Activated naive CD4-positive, alpha-beta T cell treated with anti-CD3 and anti-CD28 coated beads, Interleukin-2, amount 10 ng/mL, durations not matched to agents 7 days and 5 days (primary cell): ENCODE measurements around the gene MYO10.
"Not testable (repeated sequence)": the region's sequence is repeated elsewhere in the genome, so short reads cannot be mapped to it uniquely, and the experiment has no call there.

Experiments used
- CTCF ChIA-PET: fragments of 350-600 bp; sonication (Branson Sonifier 250); formaldehyde crosslinking; loops from one replicate; lab custom pipeline; 2021; ENCODE audit warnings: antibody characterized with exemption; lab: Charles Lee
- DNase-seq: peaks from one replicate; pipeline ENCODE4 v3.0.0-alpha.2; 2020
- H3K27ac Mint-ChIP-seq: one replicate; pipeline ENCODE4 v1.8.0; 2021; ENCODE audit warnings: mild to moderate bottlenecking, moderate library complexity, mixed read lengths
- H3K27me3 Mint-ChIP-seq: one replicate; pipeline ENCODE4 v1.8.0; 2021; ENCODE audit warnings: mild to moderate bottlenecking, mixed read lengths
- H3K36me3 Mint-ChIP-seq: one replicate; pipeline ENCODE4 v1.8.0; 2021; ENCODE audit warnings: mixed read lengths
- H3K4me1 Mint-ChIP-seq: one replicate; pipeline ENCODE4 v1.8.0; 2021; ENCODE audit warnings: mixed read lengths
- H3K4me3 Mint-ChIP-seq: one replicate; pipeline ENCODE4 v1.8.0; 2021; ENCODE audit warnings: mild to moderate bottlenecking, moderate library complexity, mixed read lengths
- H3K9me3 Mint-ChIP-seq: one replicate; pipeline ENCODE4 v1.8.0; 2021; ENCODE audit warnings: mixed read lengths

The MYO10 gene

DNA sequence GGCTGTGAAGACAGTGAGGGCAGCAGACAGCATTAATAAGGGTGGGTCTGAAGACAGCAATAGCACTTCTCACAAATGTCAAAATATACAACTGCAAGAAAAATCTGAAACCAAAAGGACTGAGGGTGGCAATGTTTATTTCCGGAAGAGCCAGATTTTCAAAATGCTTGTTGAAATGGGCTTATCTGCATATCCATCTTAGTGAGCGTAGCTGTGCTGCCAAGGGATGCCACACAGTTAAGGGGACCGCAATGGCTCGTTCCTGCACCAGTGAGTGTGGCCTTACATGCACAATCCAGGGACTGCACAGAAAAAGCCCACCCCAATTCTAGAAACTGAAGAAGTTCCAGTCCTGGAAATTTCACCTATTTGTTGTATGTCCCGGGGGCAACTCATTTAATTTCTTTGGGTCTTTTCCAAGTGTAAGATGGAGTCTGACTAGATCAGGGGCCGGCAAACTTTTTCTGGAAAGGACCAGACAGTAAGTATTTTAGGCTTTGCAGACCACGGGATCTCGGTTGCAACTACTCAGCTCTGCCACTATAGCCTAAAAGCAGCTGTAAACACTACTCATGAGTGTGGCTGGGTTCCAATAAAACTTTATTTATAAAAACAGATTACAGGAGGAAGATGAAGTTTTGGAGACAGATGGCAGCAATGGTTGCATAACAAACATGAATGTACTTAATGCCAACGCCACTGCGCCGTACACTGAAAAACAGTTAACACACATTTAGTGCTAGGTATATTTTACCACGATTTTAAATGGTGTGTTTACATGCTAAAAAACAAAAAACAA lies 154.1 kb downstream of the MYO10 start:
- H3K36me3 Mint-ChIP-seq: no peaks in the 10 kb centered on the region
- no peak for DNase-seq
- H3K4me1 Mint-ChIP-seq: no peaks in the 10 kb centered on the region
- H3K9me3 Mint-ChIP-seq: no peaks in the 10 kb centered on the region
- H3K27ac Mint-ChIP-seq: no peak overlapping the region
- no peak overlapping the region for H3K4me3 Mint-ChIP-seq
- CTCF ChIA-PET: interaction anchor here (1.4 kb wide), 1 partner anchor 408 kb away, joined by 3 read pairs; no protein-coding TSS in a partner anchor
- H3K27me3 Mint-ChIP-seq: no peaks in the 10 kb centered on the region

DNA sequence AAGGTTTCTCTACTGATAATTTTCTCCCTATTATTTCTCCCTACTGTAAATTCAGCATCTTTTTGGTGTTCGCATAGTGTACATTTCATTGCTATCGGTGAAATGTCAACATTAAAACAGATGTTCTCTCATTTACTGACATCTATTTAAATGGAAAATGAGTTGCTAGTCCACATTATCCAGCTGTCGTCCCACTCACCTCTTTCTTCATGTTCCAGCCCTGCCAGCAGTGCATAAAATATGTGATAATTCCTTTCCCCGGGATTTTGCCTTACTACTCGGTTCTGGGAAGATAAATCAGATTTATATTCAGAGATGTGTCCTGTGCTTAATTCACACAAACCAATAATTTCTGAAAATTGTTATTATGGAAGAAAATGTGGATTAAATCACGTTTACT lies 155.8 kb downstream of the MYO10 start:
- Mint-ChIP-seq H3K36me3 (no peaks in the 10 kb centered on the region), H3K4me3 (no peak overlapping the region), H3K27me3 (no peaks in the 10 kb centered on the region), H3K9me3 (no peaks in the 10 kb centered on the region), H3K27ac (no peak overlapping the region), H3K4me1 (no peaks in the 10 kb centered on the region)
- CTCF ChIA-PET: interaction anchor here (1.1 kb wide), 1 partner anchor 90 kb away, joined by 3 read pairs; no protein-coding TSS in a partner anchor
- DNase-seq: no peak

DNA sequence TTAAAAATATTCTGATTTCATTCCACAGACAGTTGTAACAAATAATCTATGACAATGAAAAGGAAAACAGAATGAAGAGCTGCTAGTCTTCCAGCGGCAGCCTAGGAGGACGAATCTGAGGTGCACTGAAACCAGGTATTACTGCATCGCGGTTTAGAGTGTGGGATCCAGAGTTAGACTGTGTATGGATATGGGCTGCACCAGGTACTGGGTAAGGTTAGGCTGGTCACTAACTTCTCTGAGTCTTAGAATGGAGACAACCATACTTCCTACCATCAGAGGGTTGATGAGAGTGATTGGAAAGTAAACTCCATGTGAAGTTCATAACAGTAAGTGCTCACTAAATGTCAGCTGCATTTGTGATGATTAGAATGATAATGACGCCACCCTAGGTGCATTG lies 158.7 kb downstream of the MYO10 start:
- Mint-ChIP-seq H3K27ac (no peak overlapping the region), H3K4me1 (no peaks in the 10 kb centered on the region), H3K4me3 (no peak overlapping the region), H3K9me3 (no peaks in the 10 kb centered on the region), H3K27me3 (no peaks in the 10 kb centered on the region), H3K36me3 (no peaks in the 10 kb centered on the region)
- CTCF ChIA-PET: no interaction called here
- DNase-seq: no peak

DNA sequence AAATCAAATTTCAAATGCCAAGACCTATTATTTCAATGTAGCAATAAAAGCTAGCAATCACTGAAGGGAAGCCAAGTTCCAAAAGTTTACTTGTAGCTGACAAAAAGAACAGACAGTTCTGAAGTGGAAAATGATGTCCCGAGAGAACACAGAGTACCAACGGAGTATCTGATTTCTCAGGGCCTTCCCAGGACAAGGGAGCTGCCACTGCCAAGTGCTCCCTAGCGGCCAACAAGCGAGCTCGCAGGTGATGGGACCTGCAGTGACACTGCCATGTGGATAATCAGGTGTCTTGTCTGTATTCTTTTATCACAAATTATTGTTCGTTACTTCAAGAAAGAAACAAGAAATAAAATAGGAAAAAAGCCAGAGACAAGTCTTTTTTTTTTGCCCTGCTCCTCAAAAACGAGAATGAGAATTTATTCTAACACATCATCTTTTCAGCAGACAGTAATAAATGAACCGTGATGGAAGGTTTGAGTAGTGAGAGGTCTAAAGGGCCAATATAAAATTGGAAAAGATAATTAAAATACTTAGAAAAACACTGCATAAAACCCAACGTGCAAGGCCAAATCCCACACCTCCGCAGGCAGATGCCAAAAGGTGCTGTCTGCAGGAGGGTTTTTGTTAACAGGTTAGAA lies 159.4 kb downstream of the MYO10 start:
- CTCF ChIA-PET: interaction anchor here (0.7 kb wide), 1 partner anchor 375 kb away, joined by 4 read pairs; no protein-coding TSS in a partner anchor
- no peaks in the 10 kb centered on the region for H3K36me3 Mint-ChIP-seq
- H3K4me3 Mint-ChIP-seq: no peak overlapping the region
- H3K9me3 Mint-ChIP-seq: no peaks in the 10 kb centered on the region
- H3K27ac Mint-ChIP-seq: no peak overlapping the region
- H3K27me3 Mint-ChIP-seq: no peaks in the 10 kb centered on the region
- DNase-seq: no peak
- H3K4me1 Mint-ChIP-seq: no peaks in the 10 kb centered on the region

DNA sequence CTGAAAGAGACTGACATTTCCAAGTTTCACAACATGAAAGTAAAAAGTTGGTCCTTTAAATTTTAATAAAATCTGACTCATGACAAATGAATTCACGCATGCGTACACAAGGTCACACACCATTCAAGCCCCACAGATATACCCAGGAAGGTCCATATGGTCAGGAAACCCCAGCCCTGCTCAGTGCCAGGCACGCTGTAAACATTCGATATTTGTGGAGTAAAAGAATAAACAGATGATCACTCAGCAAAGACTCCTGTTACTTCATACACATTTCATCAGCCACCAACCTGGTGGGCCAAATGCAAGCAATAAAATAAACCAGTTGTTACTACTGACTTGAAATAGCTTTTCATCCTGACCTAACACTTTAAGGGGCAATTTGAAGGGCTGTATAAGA lies 161.3 kb downstream of the MYO10 start:
- no peaks in the 10 kb centered on the region for H3K9me3 Mint-ChIP-seq
- H3K27me3 Mint-ChIP-seq: no peaks in the 10 kb centered on the region
- CTCF ChIA-PET: no interaction called here
- no peak overlapping the region for H3K27ac Mint-ChIP-seq
- DNase-seq: no peak
- H3K4me1 Mint-ChIP-seq: no peaks in the 10 kb centered on the region
- no peak overlapping the region for H3K4me3 Mint-ChIP-seq
- H3K36me3 Mint-ChIP-seq: no peaks in the 10 kb centered on the region

DNA sequence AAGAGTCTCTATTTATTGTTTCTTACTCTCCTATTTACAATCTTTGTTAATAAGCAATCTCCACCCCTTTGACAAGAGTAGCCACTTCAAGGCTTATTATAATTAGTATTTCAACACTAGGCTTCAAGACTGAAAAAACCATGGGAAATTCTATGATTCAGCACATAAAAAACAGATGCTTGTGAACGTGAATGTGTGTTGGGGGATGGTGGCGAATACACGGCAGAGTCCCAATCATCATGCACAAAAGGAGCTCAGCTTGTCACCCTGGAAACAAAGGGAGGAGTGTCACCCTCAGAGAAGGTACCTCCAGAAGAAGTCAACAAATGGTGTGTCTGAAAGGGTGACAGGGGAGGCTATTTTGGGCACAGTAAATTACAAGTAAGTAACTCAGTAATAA lies 162.1 kb downstream of the MYO10 start:
- CTCF ChIA-PET: interaction anchor here (0.7 kb wide), 1 partner anchor 277 kb away, joined by 3 read pairs; no protein-coding TSS in a partner anchor
- DNase-seq: no peak
- Mint-ChIP-seq H3K36me3 (no peaks in the 10 kb centered on the region), H3K9me3 (no peaks in the 10 kb centered on the region), H3K4me1 (no peaks in the 10 kb centered on the region), H3K27ac (no peak overlapping the region), H3K4me3 (no peak overlapping the region), H3K27me3 (no peaks in the 10 kb centered on the region)

DNA sequence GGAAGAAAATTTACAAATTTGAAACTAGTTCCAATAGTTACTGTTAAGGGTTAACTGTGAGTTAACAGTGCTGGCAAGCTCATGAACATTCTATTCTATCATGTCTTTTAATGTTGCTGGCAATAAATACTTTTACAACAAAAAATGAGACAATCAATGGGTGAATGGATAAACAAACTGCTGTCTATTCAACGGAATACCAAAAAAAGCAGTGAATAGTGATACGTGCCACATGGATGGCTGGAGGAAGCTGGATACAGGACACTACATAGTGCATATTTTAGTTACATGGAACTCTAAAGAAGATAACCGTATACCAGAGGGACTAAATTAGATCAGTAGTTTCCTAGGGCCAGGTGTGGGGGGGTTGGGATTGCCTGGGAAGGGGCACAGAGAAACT lies 163.5 kb downstream of the MYO10 start:
- no peak overlapping the region for H3K4me3 Mint-ChIP-seq
- no peaks in the 10 kb centered on the region for H3K4me1 Mint-ChIP-seq
- H3K27me3 Mint-ChIP-seq: no peaks in the 10 kb centered on the region
- no peaks in the 10 kb centered on the region for H3K36me3 Mint-ChIP-seq
- no peak overlapping the region for H3K27ac Mint-ChIP-seq
- H3K9me3 Mint-ChIP-seq: no peaks in the 10 kb centered on the region
- CTCF ChIA-PET: interaction anchor here (1.0 kb wide), 1 partner anchor 223 kb away, joined by 3 read pairs; no protein-coding TSS in a partner anchor
- DNase-seq: no peak

DNA sequence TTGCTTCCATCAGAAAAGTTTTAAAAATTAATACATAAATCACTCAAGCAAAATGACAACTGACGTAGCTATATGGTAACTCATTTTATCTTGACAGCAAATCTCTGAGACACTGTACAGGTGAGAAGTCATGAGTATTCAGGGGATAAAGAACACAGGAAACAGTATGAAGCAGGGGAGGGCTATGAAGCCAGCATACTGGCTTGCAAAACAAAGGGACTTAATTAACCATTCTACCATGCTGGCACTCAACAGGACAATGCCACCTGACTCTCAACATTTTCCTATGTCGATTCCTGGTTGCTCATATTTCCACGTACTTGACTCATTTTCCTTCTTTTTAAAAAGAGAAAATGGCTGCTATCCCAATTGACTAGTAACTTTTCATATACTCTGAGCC lies 167.9 kb downstream of the MYO10 start:
- H3K9me3 Mint-ChIP-seq: no peaks in the 10 kb centered on the region
- no peak overlapping the region for H3K4me3 Mint-ChIP-seq
- no peak overlapping the region for H3K27ac Mint-ChIP-seq
- no peaks in the 10 kb centered on the region for H3K4me1 Mint-ChIP-seq
- no peak for DNase-seq
- CTCF ChIA-PET: no interaction called here
- H3K27me3 Mint-ChIP-seq: peaks cover 4% of the 10 kb centered on the region
- no peaks in the 10 kb centered on the region for H3K36me3 Mint-ChIP-seq

DNA sequence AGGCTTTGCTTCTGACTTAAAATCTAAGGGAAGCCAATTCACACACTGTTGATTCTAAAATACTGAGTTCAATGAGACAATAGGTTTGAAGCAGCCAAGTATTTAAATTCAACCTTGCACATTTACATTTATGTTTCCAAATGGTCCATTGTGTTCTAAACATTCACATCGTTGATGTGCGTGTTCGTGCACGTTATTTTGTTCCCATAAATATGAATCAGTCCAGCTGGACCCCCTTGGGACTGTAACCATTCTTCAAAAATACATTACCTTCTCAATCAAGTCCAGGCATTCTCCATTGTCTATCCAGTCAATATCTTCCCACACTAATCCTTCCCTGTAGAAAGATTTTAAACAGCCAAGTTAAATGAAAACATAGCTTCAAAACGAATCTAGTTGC lies 172.9 kb downstream of the MYO10 start:
- H3K4me3 Mint-ChIP-seq: no peak overlapping the region
- CTCF ChIA-PET: no interaction called here
- no peak for DNase-seq
- peaks cover 10% of the 10 kb centered on the region for H3K4me1 Mint-ChIP-seq
- H3K27ac Mint-ChIP-seq: no peak overlapping the region
- peaks cover 4% of the 10 kb centered on the region for H3K27me3 Mint-ChIP-seq
- H3K36me3 Mint-ChIP-seq: no peaks in the 10 kb centered on the region
- no peaks in the 10 kb centered on the region for H3K9me3 Mint-ChIP-seq

DNA sequence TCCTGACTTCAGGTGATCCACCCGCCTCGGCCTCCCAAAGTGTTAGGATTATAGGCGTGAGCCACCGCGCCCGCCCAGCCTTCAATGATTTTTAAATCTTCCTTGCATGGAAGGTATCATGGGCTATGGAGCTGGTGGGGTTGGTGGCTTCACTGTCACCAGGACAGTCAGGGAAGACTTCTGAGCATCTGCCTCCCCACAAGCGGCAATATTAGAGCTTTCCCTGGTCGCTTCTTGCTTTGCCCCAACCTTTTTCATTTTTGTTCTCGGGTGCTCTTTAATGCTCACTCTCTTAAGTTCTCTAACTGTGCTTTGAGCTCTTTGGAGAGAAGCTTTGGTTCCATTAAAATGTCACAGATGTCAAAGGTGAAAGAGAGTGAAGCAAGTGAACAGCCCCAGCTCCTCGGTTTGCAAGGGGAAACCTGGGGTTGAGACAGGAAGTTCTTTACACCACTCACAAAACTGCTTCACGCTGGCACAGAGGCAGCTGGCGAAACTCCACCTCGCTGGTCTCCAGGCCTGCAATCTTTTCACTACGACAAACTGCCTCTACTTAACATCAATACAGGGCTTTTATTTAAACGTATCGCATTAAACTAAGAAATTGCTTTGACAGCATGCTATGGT lies 176.8 kb downstream of the MYO10 start:
- DNase-seq: peak; percentile 49
- H3K9me3 Mint-ChIP-seq: no peaks in the 10 kb centered on the region
- CTCF ChIA-PET: interaction anchor here (1.0 kb wide), 1 partner anchor 431 kb away, joined by 3 read pairs; no protein-coding TSS in a partner anchor
- H3K4me3 Mint-ChIP-seq: no peak overlapping the region
- peaks cover 2% of the 10 kb centered on the region for H3K27me3 Mint-ChIP-seq
- H3K4me1 Mint-ChIP-seq: peaks cover 12% of the 10 kb centered on the region
- peak overlapping the region; percentile 55 for H3K27ac Mint-ChIP-seq
- no peaks in the 10 kb centered on the region for H3K36me3 Mint-ChIP-seq

DNA sequence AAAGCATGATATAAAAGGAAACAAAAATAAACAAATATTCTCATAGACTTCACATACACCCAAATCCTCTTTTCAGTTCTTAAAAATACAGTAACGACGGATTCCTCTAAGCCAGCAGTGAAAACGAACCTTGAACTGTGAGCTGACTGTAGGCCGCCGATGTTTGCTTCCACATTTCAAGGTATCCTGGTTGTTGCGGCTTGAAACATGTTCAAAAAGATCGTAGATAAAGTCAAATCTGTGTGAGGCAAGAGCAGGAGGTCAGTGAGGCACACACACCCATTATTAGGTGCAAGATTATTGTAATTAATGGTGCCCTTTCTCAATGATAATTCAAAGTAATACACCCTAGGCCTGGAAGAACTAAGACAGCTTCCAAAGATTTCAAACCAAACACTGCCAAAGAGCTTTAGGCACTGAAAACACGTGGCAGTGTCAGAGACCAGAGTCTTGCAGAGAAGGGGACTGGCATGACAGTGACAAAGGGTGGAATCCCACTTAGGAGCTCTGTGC lies 178.0 kb downstream of the MYO10 start:
- CTCF ChIA-PET: no interaction called here
- Mint-ChIP-seq H3K36me3 (no peaks in the 10 kb centered on the region), H3K4me1 (peaks cover 12% of the 10 kb centered on the region), H3K27ac (no peak overlapping the region), H3K27me3 (no peaks in the 10 kb centered on the region), H3K9me3 (no peaks in the 10 kb centered on the region), H3K4me3 (no peak overlapping the region)
- DNase-seq: no peak

DNA sequence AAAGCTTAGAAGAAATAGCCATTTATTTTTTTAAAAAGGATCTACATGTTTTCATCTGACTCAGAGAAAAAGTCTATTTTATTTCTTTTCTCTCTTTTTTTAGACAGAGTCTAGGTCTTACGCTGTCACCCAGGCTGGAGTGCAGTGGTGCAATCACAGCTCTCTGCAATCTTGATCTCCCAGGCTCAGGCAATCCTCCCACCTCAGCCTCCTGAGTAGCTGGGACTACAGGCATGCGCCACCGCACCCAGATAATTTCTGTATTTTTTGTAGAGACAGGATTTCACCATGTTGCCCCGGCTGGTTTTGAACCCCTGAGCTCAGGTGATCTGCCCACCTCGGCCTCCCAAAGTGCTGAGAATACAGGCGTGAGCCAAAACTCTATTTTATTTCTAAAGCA lies 178.5 kb downstream of the MYO10 start:
- peaks cover 12% of the 10 kb centered on the region for H3K4me1 Mint-ChIP-seq
- H3K36me3 Mint-ChIP-seq, H3K27ac Mint-ChIP-seq, H3K27me3 Mint-ChIP-seq, DNase-seq, H3K4me3 Mint-ChIP-seq, H3K9me3 Mint-ChIP-seq, CTCF ChIA-PET: not testable (repeated sequence)

DNA sequence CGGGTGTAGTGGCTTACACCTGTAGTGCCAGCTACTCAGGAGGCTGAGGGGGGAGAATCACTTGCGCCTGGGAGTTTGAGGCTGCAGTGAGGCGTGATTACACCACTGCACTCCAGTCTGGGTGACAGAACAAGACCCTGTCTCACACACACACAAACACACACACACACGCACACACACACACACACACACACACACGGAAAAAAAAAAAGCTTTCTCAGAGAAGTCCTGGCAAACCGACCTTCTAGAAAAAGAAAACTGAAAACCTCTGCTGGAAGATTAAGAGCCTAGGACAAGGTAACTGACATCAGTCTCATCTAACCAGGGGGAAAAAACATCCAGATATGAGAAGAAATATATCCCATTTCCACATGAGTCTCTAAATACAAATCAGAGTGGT lies 178.9 kb downstream of the MYO10 start:
- Mint-ChIP-seq H3K27me3 (no peaks in the 10 kb centered on the region), H3K27ac (no peak overlapping the region), H3K4me3 (no peak overlapping the region), H3K9me3 (no peaks in the 10 kb centered on the region), H3K36me3 (no peaks in the 10 kb centered on the region), H3K4me1 (peaks cover 12% of the 10 kb centered on the region)
- CTCF ChIA-PET: no interaction called here
- no peak for DNase-seq

DNA sequence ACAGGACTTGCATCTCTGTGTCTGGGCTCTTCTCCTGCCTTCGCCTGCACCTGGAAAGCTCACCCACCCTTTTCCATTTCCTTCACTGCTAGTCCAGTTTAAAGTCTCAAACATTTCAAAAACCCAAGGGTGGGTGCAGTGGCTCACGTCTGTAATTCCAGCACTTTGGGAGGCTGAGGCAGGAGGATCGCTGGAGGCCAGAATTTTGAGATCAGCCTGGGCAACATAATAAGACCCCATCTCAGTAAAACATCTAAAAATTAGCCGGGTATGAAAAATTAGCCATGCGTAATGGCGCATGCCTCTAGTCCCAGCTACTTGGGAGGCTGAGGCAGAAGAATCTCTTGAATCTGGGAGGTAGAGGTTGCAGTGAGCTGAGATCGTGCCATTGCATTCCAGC lies 179.4 kb downstream of the MYO10 start:
- no peaks in the 10 kb centered on the region for H3K36me3 Mint-ChIP-seq
- no peak overlapping the region for H3K27ac Mint-ChIP-seq
- H3K4me1 Mint-ChIP-seq: peaks cover 12% of the 10 kb centered on the region
- CTCF ChIA-PET: no interaction called here
- DNase-seq: no peak
- H3K4me3 Mint-ChIP-seq: no peak overlapping the region
- no peaks in the 10 kb centered on the region for H3K9me3 Mint-ChIP-seq
- H3K27me3 Mint-ChIP-seq: no peaks in the 10 kb centered on the region
